ENCODE results near the gene SULT2B1. TPM values are rescaled to one million over a fixed set of nuclear protein-coding genes. Genes with fewer than 3 reads are reported as not detected.

SULT2B1 gene
- polyA plus RNA-seq, 1 donor from 2014 or later, result not detected

- H3K4me2 ChIP-seq (ENCODE audit: low read length), result peak overlapping the region; percentile 93
- peak overlapping the region; percentile 90 for H3K4me3 ChIP-seq (ENCODE audit: low read length)
- H3K9me3 ChIP-seq (ENCODE audit: low read length), result no peaks in the 10 kb centered on the region
- H3K27me3 ChIP-seq (ENCODE audit: insufficient read depth, low read depth, low read length), result no peaks in the 10 kb centered on the region
- peak overlapping the region; percentile 32 for H2AFZ ChIP-seq (ENCODE audit: low read depth, low read length)
- no peaks in the 10 kb centered on the region for H3K36me3 ChIP-seq (ENCODE audit: insufficient read depth, low read length)
- H3F3A ChIP-seq (ENCODE audit: insufficient read depth, low read length, poor library complexity, severe bottlenecking), result peaks cover 5% of the 10 kb centered on the region
- no peaks in the 10 kb centered on the region for H4K20me1 ChIP-seq (ENCODE audit: insufficient read depth)
- H3K79me2 ChIP-seq (replicated peaks; ENCODE audit: insufficient read depth, low read length), result peaks cover 16% of the 10 kb centered on the region
- H3K9me2 ChIP-seq (ENCODE audit: insufficient read depth, low read length), result no peaks in the 10 kb centered on the region
- H3K27ac ChIP-seq (ENCODE audit: low read length), result peak overlapping the region; percentile 93
- H3K9ac ChIP-seq (ENCODE audit: low read length), result peak overlapping the region; percentile 94
- TF ChIP-seq EZH2 (IDR thresholded peaks at IDR 0.05; ENCODE audit: borderline replicate concordance, insufficient read depth, low read length, poor library complexity, severe bottlenecking), result no peak
- TF ChIP-seq SMC3 (conservative IDR thresholded peaks at IDR 0.05; ENCODE audit: poor library complexity), result no peak
- peak; percentile 51 for TF ChIP-seq MXI1 (conservative IDR thresholded peaks at IDR 0.05; ENCODE audit: poor library complexity, severe bottlenecking)
- TF ChIP-seq, protein P1, sequence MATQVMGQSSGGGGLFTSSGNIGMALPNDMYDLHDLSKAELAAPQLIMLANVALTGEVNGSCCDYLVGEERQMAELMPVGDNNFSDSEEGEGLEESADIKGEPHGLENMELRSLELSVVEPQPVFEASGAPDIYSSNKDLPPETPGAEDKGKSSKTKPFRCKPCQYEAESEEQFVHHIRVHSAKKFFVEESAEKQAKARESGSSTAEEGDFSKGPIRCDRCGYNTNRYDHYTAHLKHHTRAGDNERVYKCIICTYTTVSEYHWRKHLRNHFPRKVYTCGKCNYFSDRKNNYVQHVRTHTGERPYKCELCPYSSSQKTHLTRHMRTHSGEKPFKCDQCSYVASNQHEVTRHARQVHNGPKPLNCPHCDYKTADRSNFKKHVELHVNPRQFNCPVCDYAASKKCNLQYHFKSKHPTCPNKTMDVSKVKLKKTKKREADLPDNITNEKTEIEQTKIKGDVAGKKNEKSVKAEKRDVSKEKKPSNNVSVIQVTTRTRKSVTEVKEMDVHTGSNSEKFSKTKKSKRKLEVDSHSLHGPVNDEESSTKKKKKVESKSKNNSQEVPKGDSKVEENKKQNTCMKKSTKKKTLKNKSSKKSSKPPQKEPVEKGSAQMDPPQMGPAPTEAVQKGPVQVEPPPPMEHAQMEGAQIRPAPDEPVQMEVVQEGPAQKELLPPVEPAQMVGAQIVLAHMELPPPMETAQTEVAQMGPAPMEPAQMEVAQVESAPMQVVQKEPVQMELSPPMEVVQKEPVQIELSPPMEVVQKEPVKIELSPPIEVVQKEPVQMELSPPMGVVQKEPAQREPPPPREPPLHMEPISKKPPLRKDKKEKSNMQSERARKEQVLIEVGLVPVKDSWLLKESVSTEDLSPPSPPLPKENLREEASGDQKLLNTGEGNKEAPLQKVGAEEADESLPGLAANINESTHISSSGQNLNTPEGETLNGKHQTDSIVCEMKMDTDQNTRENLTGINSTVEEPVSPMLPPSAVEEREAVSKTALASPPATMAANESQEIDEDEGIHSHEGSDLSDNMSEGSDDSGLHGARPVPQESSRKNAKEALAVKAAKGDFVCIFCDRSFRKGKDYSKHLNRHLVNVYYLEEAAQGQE (IDR thresholded peaks at IDR 0.05; ENCODE audit: borderline replicate concordance), result no peak
- TF ChIP-seq TAF1 (IDR thresholded peaks at IDR 0.05; ENCODE audit: low read depth), result peak; percentile 28
- TF ChIP-seq EP300 (conservative IDR thresholded peaks at IDR 0.05; ENCODE audit: poor library complexity, severe bottlenecking), result peak; percentile 29
- TF ChIP-seq CTCF (IDR thresholded peaks at IDR 0.05; ENCODE audit: poor library complexity, severe bottlenecking), result no peak
- TF ChIP-seq RAD21 (conservative IDR thresholded peaks at IDR 0.05), result no peak
- peak; percentile 84 for TF ChIP-seq POLR2AphosphoS5 (IDR thresholded peaks at IDR 0.05)
These were observed 72.2 kb downstream of the SULT2B1 start for GRCh38 chr19:48624067-48624594.

DNA sequence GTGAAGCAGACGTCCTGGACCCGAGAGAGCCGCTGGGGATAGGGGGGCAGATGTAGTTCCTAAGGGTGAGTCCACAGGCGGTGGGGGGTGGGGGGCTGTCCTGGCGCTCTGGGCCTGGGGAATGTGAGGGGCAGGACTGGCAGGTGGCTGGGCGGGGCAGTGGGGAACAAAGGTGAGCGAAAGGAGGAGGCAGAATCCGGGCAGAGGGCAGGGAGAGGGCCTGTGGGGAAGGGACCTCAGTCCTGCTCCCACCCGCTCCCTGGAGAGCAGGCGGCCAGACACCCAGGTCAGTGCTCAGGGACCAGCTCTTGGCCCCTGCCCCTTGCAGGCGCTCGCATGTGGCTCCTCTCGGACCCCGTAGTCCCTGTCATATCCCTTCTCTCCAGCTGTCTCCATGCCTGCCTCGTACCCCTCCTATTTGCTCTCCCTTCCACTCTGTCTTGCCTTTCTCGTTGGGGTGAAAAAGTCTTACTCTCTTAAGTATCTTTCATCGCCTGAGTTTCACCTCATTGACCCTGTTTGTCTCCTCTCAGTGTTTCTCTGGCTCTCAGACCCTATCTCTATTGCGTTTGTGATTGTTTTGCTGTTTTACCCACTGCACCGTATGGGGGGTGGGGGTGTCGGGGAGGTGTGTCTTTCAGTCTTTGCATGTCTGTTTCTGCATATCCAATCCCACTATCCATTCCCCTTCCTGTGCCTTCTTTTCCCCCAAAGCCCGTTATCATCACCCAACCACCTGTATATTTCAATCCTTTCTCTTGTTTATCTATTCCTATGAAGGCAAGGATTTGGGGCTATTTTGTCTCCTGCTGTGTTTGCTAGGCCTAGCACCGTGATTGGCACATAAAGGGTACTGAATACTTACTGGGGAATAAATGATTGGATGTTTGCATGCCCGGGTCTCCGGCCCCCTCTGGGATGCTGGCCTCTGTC, 73.1 kb downstream of the SULT2B1 start:
- Histone ChIP-seq H3K27me3 (ENCODE audit: insufficient read depth, low read depth, low read length) (no peaks in the 10 kb centered on the region), H3K36me3 (ENCODE audit: insufficient read depth, low read length) (no peaks in the 10 kb centered on the region), H3K79me2 (replicated peaks; ENCODE audit: insufficient read depth, low read length) (peaks cover 16% of the 10 kb centered on the region), H4K20me1 (ENCODE audit: insufficient read depth) (no peaks in the 10 kb centered on the region), H2AFZ (ENCODE audit: low read depth, low read length) (no peak overlapping the region), H3K27ac (ENCODE audit: low read length) (peak overlapping the region; percentile 77), H3K9ac (ENCODE audit: low read length) (peak overlapping the region; percentile 94), H3F3A (ENCODE audit: insufficient read depth, low read length, poor library complexity, severe bottlenecking) (peaks cover 5% of the 10 kb centered on the region), H3K9me3 (ENCODE audit: low read length) (no peaks in the 10 kb centered on the region), H3K9me2 (ENCODE audit: insufficient read depth, low read length) (no peaks in the 10 kb centered on the region), H3K4me2 (ENCODE audit: low read length) (peak overlapping the region; percentile 93), H3K4me3 (ENCODE audit: low read length) (peak overlapping the region; percentile 90)
- TF ChIP-seq EP300 (conservative IDR thresholded peaks at IDR 0.05; ENCODE audit: poor library complexity, severe bottlenecking), result no peak
- no peak for TF ChIP-seq SMC3 (conservative IDR thresholded peaks at IDR 0.05; ENCODE audit: poor library complexity)
- TF ChIP-seq EZH2 (IDR thresholded peaks at IDR 0.05; ENCODE audit: borderline replicate concordance, insufficient read depth, low read length, poor library complexity, severe bottlenecking), result no peak
- TF ChIP-seq RAD21 (conservative IDR thresholded peaks at IDR 0.05), result no peak
- no peak for TF ChIP-seq MXI1 (conservative IDR thresholded peaks at IDR 0.05; ENCODE audit: poor library complexity, severe bottlenecking)
- no peak for TF ChIP-seq TAF1 (IDR thresholded peaks at IDR 0.05; ENCODE audit: low read depth)
- no peak for TF ChIP-seq CTCF (IDR thresholded peaks at IDR 0.05; ENCODE audit: poor library complexity, severe bottlenecking)
- no peak for TF ChIP-seq POLR2AphosphoS5 (IDR thresholded peaks at IDR 0.05)

Measured in neural cell (in vitro differentiated cells).